GM12872 (cell line): ENCODE measurements around the gene ZNFX1.

Source experiments
- TF ChIP-seq, protein P1 (sequence below): IDR thresholded peaks from 3 replicates; pipeline ENCODE4 v1.5.1; 2011; ENCODE audit warnings: low read depth, mild to moderate bottlenecking, low read length, moderate library complexity; ENCODE audit not compliant: insufficient read depth

The ZNFX1 gene

DNA sequence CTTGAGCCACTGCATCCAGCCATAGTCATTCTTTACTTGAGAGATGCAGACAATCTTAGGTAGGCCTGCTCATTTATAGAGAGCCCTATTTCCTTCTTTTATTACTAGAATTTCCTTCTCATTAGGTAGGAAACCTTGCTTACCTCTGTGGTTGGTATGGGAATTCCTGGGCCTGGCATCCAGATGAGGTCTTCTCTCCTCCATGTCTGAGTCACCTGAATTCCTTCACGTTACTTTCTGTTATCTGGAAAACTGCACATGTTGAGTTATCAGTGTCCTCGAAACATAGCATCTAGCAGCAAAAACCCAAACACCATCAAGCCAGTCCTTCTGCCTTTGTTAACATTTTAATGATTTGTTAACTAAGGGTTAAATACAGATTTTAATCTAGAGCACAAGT is 2.2 kb downstream of the ZNFX1 start:
- TF ChIP-seq, protein P1, sequence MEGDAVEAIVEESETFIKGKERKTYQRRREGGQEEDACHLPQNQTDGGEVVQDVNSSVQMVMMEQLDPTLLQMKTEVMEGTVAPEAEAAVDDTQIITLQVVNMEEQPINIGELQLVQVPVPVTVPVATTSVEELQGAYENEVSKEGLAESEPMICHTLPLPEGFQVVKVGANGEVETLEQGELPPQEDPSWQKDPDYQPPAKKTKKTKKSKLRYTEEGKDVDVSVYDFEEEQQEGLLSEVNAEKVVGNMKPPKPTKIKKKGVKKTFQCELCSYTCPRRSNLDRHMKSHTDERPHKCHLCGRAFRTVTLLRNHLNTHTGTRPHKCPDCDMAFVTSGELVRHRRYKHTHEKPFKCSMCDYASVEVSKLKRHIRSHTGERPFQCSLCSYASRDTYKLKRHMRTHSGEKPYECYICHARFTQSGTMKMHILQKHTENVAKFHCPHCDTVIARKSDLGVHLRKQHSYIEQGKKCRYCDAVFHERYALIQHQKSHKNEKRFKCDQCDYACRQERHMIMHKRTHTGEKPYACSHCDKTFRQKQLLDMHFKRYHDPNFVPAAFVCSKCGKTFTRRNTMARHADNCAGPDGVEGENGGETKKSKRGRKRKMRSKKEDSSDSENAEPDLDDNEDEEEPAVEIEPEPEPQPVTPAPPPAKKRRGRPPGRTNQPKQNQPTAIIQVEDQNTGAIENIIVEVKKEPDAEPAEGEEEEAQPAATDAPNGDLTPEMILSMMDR = no peak

DNA sequence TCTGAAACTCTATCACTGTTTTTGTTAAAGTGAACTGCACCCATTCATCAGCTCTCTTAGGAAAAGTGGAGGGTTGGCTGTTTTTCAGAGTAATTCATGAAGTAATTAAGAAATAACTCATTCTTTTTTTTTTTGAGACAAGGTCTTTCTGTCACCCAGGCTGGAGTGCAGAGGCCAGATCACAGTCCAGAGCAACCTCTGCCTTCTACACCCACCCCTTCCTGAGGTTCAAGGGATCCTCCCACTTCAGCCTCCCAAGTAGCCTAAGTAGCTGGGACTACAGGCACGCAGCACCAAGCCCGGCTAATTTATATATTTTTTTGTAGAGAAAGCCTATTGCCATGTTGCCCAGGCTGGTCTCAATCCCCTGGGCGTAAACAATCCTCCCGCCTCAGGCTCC is 2.6 kb downstream of the ZNFX1 start:
- TF ChIP-seq, protein P1 = no peak

DNA sequence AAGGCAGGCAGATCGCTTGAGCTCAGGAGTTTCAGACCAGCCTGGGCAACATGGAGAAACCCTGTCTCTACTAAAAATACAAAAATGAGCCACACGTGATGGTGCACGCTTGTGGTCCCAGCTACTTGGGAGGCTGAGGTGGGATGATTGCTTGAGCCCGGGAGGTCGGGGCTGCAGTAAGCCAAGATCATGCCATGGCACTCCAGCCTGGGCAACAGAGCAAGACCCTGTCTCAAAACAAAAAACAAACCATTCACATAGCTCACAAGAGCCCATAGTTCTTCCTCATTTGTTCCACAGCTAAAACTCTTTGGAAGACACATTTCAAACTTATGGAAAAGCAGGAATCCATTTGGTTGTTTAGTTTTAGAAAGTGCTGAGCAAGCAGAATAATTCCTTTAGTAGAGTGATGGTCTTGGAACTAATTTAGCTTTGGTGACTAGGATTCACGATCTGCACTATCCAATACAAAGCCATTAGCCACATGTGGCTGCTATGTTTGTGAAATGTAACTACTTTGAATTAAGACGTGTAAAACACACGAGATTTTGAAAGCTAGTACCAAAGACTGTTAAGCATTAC is 4.1 kb downstream of the ZNFX1 start:
- TF ChIP-seq, protein P1 = no peak

DNA sequence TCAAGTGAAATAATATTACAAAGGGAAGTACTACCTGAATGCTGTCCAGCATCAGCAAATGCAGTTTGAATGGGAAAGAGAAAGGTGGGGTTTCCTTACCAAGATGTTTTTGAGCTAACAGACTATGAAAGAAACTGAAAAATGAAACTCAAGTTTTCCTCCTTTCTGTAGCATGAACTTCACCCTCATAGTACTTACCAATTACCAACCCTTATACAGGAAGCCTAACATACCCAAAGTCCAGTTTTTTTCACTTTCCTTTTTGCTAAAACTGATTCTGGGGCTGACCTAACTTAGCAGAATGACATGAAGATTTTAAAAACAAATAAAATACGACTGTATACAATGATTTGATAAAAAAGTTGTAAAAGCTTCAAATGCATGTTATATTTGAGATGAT is 5.2 kb downstream of the ZNFX1 start:
- TF ChIP-seq, protein P1 = no peak

DNA sequence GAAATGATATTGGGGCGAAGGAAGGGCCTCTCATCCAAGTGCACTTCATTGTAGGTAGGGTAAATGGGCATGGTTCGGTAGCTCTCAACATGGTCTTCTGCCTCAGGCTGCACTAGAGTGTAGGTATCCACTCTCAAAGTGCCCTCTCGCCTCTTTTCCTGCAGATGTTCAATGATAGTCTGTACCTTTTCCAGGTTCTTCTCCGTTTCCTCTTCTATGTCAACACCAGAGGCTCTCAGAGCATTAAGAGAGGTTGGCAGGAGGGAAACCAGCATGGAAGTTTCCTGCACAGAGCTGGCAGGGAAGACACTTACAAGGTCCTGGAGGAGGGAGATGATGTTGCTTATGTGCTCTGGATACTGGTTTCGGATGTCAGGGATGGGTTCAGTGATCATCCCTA is 7.1 kb downstream of the ZNFX1 start:
- TF ChIP-seq, protein P1 = no peak

DNA sequence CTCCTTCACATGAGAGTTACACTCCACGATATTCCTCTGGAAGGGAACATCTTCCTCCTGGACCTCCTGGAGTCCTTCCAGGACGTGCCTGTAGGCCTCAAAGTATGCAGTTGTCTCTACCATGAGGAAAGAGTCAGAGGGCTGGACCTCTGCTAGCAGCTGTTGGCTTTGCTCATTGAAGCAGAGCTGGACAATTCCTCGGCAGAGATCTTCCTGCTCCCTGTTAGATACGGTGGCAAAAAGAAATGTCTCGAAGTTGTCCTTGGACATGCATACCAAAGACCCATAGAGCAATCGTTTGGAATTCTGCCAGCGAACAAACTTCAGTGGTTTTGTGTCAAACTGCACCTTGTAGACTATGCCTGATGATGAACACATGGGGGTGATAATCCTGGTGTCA is 7.7 kb downstream of the ZNFX1 start:
- TF ChIP-seq, protein P1 = no peak

DNA sequence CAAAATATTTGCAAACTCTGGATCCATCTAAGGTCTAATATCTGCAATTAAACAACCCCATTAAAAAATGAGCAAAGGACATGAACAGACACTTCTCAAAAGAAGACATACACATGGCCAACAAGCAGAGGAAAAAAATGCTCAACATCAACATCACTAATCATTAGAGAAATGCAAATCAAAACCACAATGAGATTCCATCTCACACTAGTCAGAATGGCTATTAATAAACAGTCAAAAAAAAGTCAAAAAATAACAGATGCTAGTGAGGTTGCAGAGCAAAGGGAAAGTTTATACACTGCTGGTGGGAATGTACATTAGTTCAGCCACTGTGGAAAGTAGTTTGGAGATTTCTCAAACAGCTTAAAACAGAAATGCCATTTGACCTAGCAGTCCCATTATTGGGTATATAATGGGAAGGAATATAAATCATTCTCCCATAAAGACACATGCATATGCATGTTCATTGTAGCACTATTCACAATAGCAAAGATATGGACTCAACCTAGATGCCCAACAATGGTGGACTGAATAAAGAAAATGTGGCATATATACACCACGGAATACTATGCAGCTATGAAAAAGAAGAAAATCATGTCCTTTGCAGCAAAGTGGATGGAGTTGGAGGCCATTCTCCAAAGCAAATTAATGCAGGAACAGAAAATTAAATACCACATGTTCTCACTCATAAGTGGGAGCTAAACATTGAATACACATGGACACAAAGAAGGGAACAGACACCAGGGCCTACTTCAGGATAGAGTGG is 9.1 kb downstream of the ZNFX1 start:
- TF ChIP-seq, protein P1 = no peak
